ENCODE results near the gene SUFU. TPM values are rescaled to one million over a fixed set of nuclear protein-coding genes. Genes with fewer than 3 reads are reported as not detected.

The SUFU gene
- total and polyA plus RNA-seq, 2 donors (not counting 1 experiment from before 2014, with no cell fraction given), result 4.8 to 13.3 TPM

GRCh38 chr10:102598243-102598642 is 94.5 kb downstream of the SUFU start:
- ATAC-seq (ENCODE audit: low read depth) (no peak), DNase-seq (no peak)
- no peaks in the 10 kb centered on the region for H3K4me1 Mint-ChIP-seq
- no peaks in the 10 kb centered on the region for H3K27me3 Mint-ChIP-seq
- no peak for TF ChIP-seq CTCF (IDR thresholded peaks at IDR 0.05)
- TF ChIP-seq EZH2 (IDR thresholded peaks at IDR 0.05; ENCODE audit: borderline replicate concordance, insufficient read depth, low read depth, low read length, poor library complexity, severe bottlenecking), result no peak
- H3K9me3 Mint-ChIP-seq (ENCODE audit: insufficient read depth), result no peaks in the 10 kb centered on the region
- H3K27me3 ChIP-seq (replicated peaks in 1 of 4; ENCODE audit: control extremely low read depth in 1 of 4, control insufficient read depth in 3 of 4, insufficient read depth in 4 of 4, low read length in 3 of 4), result no peaks in the 10 kb centered on the region
- no peak overlapping the region for H3K4me3 ChIP-seq (ENCODE audit: control extremely low read depth in 1 of 5, extremely low read depth in 1 of 5, insufficient read depth in 1 of 5, low read depth in 2 of 5, low read length in 4 of 5)
- no peaks in the 10 kb centered on the region for H3K4me1 ChIP-seq (ENCODE audit: control insufficient read depth in 2 of 2, insufficient read depth in 2 of 2, low read length in 2 of 2)
- H3K27ac Mint-ChIP-seq, result no peak overlapping the region
- no peak overlapping the region for H2AFZ ChIP-seq (ENCODE audit: insufficient read depth, low read depth, low read length, poor library complexity, severe bottlenecking)
- peaks cover 1 to 74% of the 10 kb centered on the region in 2 experiments for H3K36me3 ChIP-seq (replicated peaks in 1 of 2; ENCODE audit: control extremely low read depth in 1 of 2, control insufficient read depth in 1 of 2, extremely low read depth in 1 of 2, insufficient read depth in 2 of 2, low read length in 1 of 2)
- no peaks in the 10 kb centered on the region for H3K9me3 ChIP-seq (ENCODE audit: control extremely low read depth in 1 of 3, control insufficient read depth in 2 of 3, insufficient read depth in 1 of 3, low read length in 2 of 3)
- WGBS (ENCODE audit: insufficient coverage), result 93% methylated on average over 4 of the region's 8 CpGs
- H3K9ac ChIP-seq (ENCODE audit: low read length), result no peak overlapping the region
- no peaks in the 10 kb centered on the region for H4K20me1 ChIP-seq (ENCODE audit: control insufficient read depth, insufficient read depth, low read length, poor library complexity, severe bottlenecking)
- H3K27ac ChIP-seq (ENCODE audit: low read length in 2 of 2), result no peak overlapping the region
- intact Hi-C loops (cut with micrococcal nuclease), result no loop called here
- H3K4me2 ChIP-seq (replicated peaks; ENCODE audit: low read depth, low read length, poor library complexity, severe bottlenecking), result no peak overlapping the region
- no peak overlapping the region for H3K4me3 Mint-ChIP-seq
- POLR2A ChIA-PET, result no interaction called here
- CTCF ChIA-PET, result interaction anchor here (1.0 to 1.4 kb wide), 2 partner anchors 14 to 369 kb away, joined by 3 to 5 read pairs; no protein-coding TSS in a partner anchor
- H3K79me2 ChIP-seq (ENCODE audit: control insufficient read depth, insufficient read depth, low read length), result no peaks in the 10 kb centered on the region

- no peak overlapping the region for H3K27ac Mint-ChIP-seq
- Histone ChIP-seq H3K9ac (ENCODE audit: low read length) (no peak overlapping the region), H3K4me3 (ENCODE audit: control extremely low read depth in 1 of 5, extremely low read depth in 1 of 5, insufficient read depth in 1 of 5, low read depth in 2 of 5, low read length in 4 of 5) (no peak overlapping the region), H3K9me3 (ENCODE audit: control extremely low read depth in 1 of 3, control insufficient read depth in 2 of 3, insufficient read depth in 1 of 3, low read length in 2 of 3) (no peaks in the 10 kb centered on the region), H3K79me2 (ENCODE audit: control insufficient read depth, insufficient read depth, low read length) (no peaks in the 10 kb centered on the region), H2AFZ (ENCODE audit: insufficient read depth, low read depth, low read length, poor library complexity, severe bottlenecking) (no peak overlapping the region), H3K4me2 (replicated peaks; ENCODE audit: low read depth, low read length, poor library complexity, severe bottlenecking) (no peak overlapping the region), H3K36me3 (replicated peaks in 1 of 2; ENCODE audit: control extremely low read depth in 1 of 2, control insufficient read depth in 1 of 2, extremely low read depth in 1 of 2, insufficient read depth in 2 of 2, low read length in 1 of 2) (peaks cover 5 to 66% of the 10 kb centered on the region in 2 experiments), H3K27me3 (replicated peaks in 1 of 4; ENCODE audit: control extremely low read depth in 1 of 4, control insufficient read depth in 3 of 4, insufficient read depth in 4 of 4, low read length in 3 of 4) (no peaks in the 10 kb centered on the region), H3K27ac (ENCODE audit: low read length in 2 of 2) (no peak overlapping the region), H4K20me1 (ENCODE audit: control insufficient read depth, insufficient read depth, low read length, poor library complexity, severe bottlenecking) (no peaks in the 10 kb centered on the region), H3K4me1 (ENCODE audit: control insufficient read depth in 2 of 2, insufficient read depth in 2 of 2, low read length in 2 of 2) (no peaks in the 10 kb centered on the region)
- no peak for ATAC-seq (ENCODE audit: low read depth)
- WGBS (ENCODE audit: insufficient coverage), result 81% methylated on average over 5 of the region's 7 CpGs
- ChIA-PET POLR2A (no interaction called here), CTCF (interaction anchor here (0.6 kb wide), 1 partner anchor 16 kb away, joined by 3 read pairs; no protein-coding TSS in a partner anchor)
- intact Hi-C loops (cut with micrococcal nuclease), result no loop called here
- DNase-seq, result no peak
- no peaks in the 10 kb centered on the region for H3K9me3 Mint-ChIP-seq (ENCODE audit: insufficient read depth)
- no peaks in the 10 kb centered on the region for H3K4me1 Mint-ChIP-seq
- H3K27me3 Mint-ChIP-seq, result no peaks in the 10 kb centered on the region
- H3K4me3 Mint-ChIP-seq, result no peak overlapping the region
- TF ChIP-seq EZH2 (IDR thresholded peaks at IDR 0.05; ENCODE audit: borderline replicate concordance, insufficient read depth, low read depth, low read length, poor library complexity, severe bottlenecking), result no peak
- TF ChIP-seq CTCF (IDR thresholded peaks at IDR 0.05), result no peak
Measured at GRCh38 chr10:102599565-102600327, 96.0 kb downstream of the SUFU start.

Measured in B cell (primary cell).